UCSD-AML1 (cell line): ENCODE data around the gene FYN.
A peak's percentile ranks its signal among the peaks of the same experiment; 100 is the strongest.

Source experiments
- DNase-seq: peaks from one replicate; lab custom pipeline; 2025; ENCODE audit not compliant: unreplicated experiment; lab: John Stamatoyannopoulos, UW

FYN gene

DNA sequence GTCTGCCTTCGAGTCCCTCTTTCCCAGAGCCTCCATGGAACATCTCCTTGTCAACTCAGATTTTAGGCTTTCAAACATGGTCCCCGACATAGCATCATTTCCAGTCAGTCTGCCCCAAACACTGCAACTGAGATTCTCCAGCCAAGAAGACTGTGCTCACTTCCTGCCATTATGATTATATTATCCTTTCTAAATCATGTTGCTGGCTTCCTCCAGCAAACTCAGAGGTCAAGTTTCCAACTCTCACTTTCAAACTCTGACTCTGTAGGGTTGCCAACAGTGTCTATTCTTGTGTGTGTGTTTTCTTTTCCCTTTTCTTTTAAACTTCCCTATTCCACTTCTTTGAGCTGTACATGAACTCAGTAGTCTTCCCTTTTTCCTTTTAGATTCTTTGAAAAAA is 206.4 kb downstream of the FYN start:
- DNase-seq: no peak

DNA sequence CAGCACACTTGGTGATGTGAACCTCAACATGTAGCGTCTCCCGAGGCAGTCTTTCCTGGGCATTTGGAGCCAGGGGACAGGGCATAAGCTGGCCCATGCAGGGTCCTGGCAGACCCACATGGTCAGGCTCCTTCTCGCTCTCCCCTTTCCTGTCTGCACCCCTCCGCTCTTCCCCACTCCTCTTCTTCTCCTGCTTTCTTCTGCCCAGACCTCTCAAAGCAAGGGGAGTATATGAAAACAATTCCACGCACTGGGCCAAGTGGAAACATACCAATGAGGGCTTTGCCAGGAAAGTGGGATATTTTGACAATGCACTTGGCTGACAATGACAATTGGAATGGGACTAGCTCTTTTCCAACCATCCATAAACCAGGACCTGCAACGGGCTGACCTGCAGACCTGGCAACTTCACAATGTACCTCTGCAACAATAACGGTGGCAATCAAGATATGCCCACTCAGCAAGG is 208.7 kb downstream of the FYN start:
- DNase-seq: no peak

- DNase-seq: peak; percentile 61
Measured at GRCh38 chr6:111663692-111664564, 209.3 kb downstream of the FYN start.

- DNase-seq: peak; percentile 39
Measured at GRCh38 chr6:111662794-111663593, 210.3 kb downstream of the FYN start.

- no peak for DNase-seq
Measured at GRCh38 chr6:111662072-111662793, 211.0 kb downstream of the FYN start.

GRCh38 chr6:111661541-111662061 is 211.7 kb downstream of the FYN start:
- no peak for DNase-seq

DNA sequence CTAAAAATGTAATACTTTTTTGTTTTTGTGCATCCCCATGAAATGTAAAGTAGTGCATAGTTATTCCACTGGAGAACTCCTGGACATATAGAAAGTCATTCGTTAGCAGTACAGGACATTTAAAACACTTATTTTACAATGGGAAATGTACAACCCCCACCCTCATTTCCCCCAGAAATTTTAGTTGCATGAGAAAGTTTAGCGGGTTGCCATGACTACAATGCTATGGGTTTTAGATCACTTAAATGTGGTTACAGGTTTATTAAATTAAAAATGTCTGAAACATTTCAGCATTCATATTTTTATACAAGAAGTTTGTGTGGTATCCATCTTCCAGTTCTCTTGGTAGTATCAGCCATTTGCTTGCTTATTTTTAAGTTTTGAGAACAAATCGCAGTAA is 212.7 kb downstream of the FYN start:
- no peak for DNase-seq

- DNase-seq: no peak
Measured at GRCh38 chr6:111658462-111659154, 214.6 kb downstream of the FYN start.

DNA sequence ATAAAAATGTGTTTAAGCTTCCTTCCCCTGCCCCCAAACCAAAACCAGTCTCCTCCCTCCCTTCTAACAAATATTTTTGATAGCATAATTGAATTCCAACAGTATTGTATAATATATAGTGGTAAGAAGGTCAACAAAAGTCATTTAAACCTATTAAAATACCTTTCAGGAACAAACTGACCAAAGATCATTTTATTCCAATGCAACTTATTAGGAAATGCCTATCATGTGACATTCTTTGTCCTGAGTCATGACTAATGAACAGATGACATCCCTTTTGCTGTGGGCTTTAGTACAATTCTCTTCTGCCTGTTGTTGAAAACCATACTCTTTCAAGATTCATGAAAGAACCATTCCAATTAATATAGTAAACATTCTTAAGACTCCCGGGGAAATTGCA is 216.1 kb downstream of the FYN start:
- no peak for DNase-seq

GRCh38 chr6:111653979-111654378 is 219.3 kb downstream of the FYN start:
- no peak for DNase-seq

DNA sequence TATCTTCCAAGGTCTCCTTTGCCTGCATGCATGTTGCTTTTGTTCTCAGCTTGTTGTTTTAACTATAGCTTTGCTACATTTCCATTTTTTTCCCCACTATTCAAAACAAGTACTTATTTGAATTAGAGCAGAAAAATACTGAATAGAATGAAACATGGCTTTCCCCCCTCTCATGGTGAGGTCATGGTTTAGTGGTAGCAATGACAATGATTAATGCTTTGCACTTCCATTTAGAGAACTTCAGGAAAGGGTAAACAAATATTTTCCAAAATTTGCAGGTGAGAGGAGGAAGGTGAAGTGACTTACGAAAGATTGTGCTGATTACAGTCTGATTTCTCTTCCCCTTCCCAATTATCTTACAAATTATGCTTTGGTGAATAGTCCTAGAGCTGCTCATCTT is 219.8 kb downstream of the FYN start:
- DNase-seq: no peak

- no peak for DNase-seq
Measured at GRCh38 chr6:111652156-111652555, 221.1 kb downstream of the FYN start.

DNA sequence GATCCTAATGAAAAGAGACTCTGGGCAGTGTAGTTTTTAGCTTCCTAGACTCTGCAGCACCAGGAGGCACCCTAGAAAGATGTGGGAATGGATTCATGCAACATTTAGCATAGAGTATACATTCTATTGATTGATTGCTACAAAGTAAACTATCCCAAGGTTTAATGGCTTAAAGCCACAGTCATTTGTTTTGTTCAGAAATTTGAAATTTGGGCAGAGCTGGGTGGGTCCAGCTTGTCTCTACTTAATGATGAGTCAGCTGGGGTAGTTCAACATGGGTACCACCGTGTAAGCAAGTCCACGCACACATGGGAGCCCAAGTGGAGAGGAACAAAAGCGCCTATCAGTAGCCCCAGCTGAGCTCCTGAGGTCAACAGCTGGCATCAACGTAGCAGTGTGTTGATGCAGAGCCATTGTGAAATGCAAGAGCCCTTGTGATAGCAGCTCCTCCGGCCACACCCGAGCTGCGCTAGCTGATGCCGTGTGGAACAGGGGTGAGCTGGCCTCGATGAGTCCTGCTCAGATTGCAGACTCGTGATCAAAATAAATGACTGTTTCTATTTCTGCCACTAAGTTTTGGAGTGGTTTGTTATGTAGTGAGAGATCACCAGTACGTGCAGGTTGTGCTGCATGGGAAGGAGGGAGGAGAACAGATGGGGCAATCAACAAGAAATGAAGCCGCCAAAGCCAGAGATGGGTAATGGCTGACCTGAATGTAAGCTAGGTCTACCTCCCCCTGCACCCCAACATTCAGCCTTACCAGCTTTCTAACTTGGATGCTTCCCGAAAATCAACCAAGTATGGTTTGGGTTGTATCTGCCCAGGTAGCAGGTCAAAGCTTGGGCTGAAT is 221.8 kb downstream of the FYN start:
- no peak for DNase-seq

- no peak for DNase-seq
Measured at GRCh38 chr6:111650049-111650448, 223.2 kb downstream of the FYN start.

DNA sequence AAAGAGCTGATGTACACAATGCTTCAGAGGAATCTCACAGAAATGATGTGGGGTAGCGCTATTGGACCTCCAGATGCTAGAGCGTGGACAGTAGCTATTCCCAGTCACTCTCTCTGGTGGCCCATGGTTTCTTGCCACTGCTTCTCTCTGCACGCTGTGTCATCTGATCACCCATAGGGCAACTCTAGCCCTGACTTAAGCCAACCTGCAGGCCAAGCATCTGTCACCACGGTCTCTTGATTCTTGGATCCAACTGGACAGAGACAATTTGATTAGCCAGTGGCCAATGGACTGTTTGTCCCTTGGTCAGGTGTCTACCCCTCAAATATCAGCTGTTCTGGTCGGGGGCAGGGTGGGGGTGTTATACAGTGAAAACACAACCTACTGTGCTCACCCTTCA is 225.2 kb downstream of the FYN start:
- DNase-seq: no peak

- DNase-seq: no peak
Measured at GRCh38 chr6:111646942-111647341, 226.3 kb downstream of the FYN start.

GRCh38 chr6:111646034-111646433 is 227.2 kb downstream of the FYN start:
- no peak for DNase-seq

GRCh38 chr6:111644893-111645430 is 228.3 kb downstream of the FYN start:
- DNase-seq: no peak

GRCh38 chr6:111642463-111643158 is 230.6 kb downstream of the FYN start:
- DNase-seq: peak; percentile 69
